PC-9 (cell line): ENCODE results near the gene GDF7. TPM values are rescaled to one million over a fixed set of nuclear protein-coding genes. Genes with fewer than 3 reads are reported as not detected.
A peak's percentile ranks its signal among the peaks of the same experiment; 100 is the strongest.

Experiments
- BruUV-seq: library from RNA; stranded (reverse); fragments of 400-500 nt; replicated peaks from 2 replicates; lab custom pipeline; 2021; lab: Mats Ljungman, UMichigan
- CTCF ChIA-PET: fragments of 300-600 bp; sonication (Branson Sonifier 250); formaldehyde crosslinking; loops from one replicate; lab custom pipeline; 2022; ENCODE audit warnings: antibody characterized with exemption; lab: Charles Lee
- POLR2A ChIA-PET: fragments of 300-600 bp; sonication (Branson Sonifier 250); formaldehyde crosslinking; loops from one replicate; lab custom pipeline; 2022; ENCODE audit warnings: antibody characterized with exemption; ENCODE audit not compliant: unreplicated experiment; lab: Charles Lee
- DNase-seq, 2 experiments: peaks; one replicate each; pipeline versions ENCODE4 v3.0.0 to v3.0.0-alpha.2; 2015 to 2022; ENCODE audit warnings: mixed read lengths in 1 of 2
- H2AFZ ChIP-seq: fragments of 200-600 bp; sonication (generic); 2 replicates; pipeline ENCODE4 v1.8.1; 2017; ENCODE audit warnings: antibody characterized with exemption
- H3F3A ChIP-seq: fragments of 200-600 bp; sonication (generic); 2 replicates; pipeline ENCODE4 v1.8.1; 2017; ENCODE audit warnings: antibody characterized with exemption, mild to moderate bottlenecking, low read depth; ENCODE audit not compliant: insufficient read depth
- H3K27ac ChIP-seq: fragments of 200-600 bp; sonication (generic); 2 replicates; pipeline ENCODE4 v1.6.1; 2016; ENCODE audit warnings: mixed run types
- H3K27me3 ChIP-seq: fragments of 200-600 bp; sonication (generic); 2 replicates; pipeline ENCODE4 v1.6.1; 2016; ENCODE audit warnings: low read depth, mixed run types; ENCODE audit not compliant: insufficient read depth
- H3K36me3 ChIP-seq: fragments of 200-600 bp; sonication (generic); 2 replicates; pipeline ENCODE4 v1.6.1; 2016; ENCODE audit warnings: low read depth, mixed run types
- H3K4me1 ChIP-seq: fragments of 200-600 bp; sonication (generic); replicated peaks from 2 replicates; pipeline ENCODE4 v1.6.1; 2016; ENCODE audit warnings: mixed run types; ENCODE audit not compliant: insufficient read depth
- H3K4me2 ChIP-seq: fragments of 200-600 bp; sonication (generic); 2 replicates; pipeline ENCODE4 v1.6.1; 2017; ENCODE audit warnings: mixed run types
- H3K4me3 ChIP-seq: fragments of 200-600 bp; sonication (generic); 2 replicates; pipeline ENCODE4 v1.6.1; 2016; ENCODE audit warnings: mixed run types
- H3K79me2 ChIP-seq: fragments of 200-600 bp; sonication (generic); 2 replicates; pipeline ENCODE4 v1.6.1; 2017; ENCODE audit warnings: low read depth, mixed run types
- H3K9me2 ChIP-seq: fragments of 200-600 bp; sonication (generic); 2 replicates; pipeline ENCODE4 v1.8.1; 2017; ENCODE audit warnings: mild to moderate bottlenecking; ENCODE audit not compliant: insufficient read depth
- H3K9me3 ChIP-seq: fragments of 200-600 bp; sonication (generic); 2 replicates; pipeline ENCODE4 v1.8.1; 2016; ENCODE audit warnings: low read depth; ENCODE audit not compliant: insufficient read depth
- H4K20me1 ChIP-seq: fragments of 200-600 bp; sonication (generic); 2 replicates; pipeline ENCODE4 v1.8.1; 2017; ENCODE audit not compliant: insufficient read depth
- EZH2 ChIP-seq: fragments of 200-600 bp; sonication (generic); IDR thresholded peaks from 2 replicates; pipeline ENCODE4 v1.8.0; 2017; ENCODE audit warnings: antibody characterized with exemption, low read depth
- intact Hi-C: fragments of 100-400 bp; cut with micrococcal nuclease; formaldehyde crosslinking; loops from one replicate; pipeline ENCODE4 v1.10.0; 2022; ENCODE audit not compliant: unreplicated experiment
- total RNA-seq: library from RNA; stranded (reverse); gene quantifications from 2 replicates; pipeline ENCODE4 v1.2.3, GENCODE V29; 2021
- TF ChIP-seq, protein P1 (sequence below): fragments of 200-600 bp; sonication (generic); conservative IDR thresholded peaks from 2 replicates; pipeline ENCODE4 v1.6.1; 2017; ENCODE audit warnings: mixed run types, antibody characterized with exemption, mild to moderate bottlenecking, moderate library complexity

Gene GDF7
- total RNA-seq, 1 experiment from 2014 or later = 0.04 TPM

DNA sequence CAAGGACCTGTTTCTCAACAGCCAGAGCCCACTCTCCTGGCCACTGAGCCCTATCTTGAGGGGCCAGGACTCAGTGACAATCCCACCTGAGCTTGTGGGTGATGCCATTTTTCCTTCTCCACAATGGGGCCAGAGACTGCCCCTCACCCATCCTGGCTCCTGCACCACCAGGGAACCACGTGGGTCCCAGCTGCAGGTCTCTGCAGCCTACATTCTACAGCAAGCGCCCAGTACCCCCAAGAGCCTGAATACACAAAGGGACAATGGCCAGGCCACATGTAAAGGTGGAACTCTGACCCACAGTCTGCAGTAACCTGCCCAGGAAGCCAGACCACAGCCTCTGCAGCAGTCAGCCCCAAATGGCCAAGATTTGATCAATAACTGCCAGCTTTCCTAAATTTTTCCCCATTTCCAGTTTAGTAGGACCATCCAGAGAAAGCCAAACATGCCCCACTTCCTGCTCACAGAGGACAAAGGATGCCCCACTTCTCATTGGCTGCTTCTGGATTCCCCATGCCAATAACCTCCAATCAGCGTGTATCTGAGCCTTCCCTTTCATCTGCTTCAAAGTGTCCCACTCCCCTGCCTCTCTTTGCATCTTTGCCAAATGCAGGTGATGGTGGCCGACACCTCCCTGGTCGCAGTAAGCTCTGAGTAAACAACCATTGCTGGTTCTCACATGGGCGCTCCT is 35.2 kb upstream of the GDF7 start:
- Histone ChIP-seq H3K4me1 (peaks cover 37% of the 10 kb centered on the region), H3K36me3 (no peaks in the 10 kb centered on the region), H4K20me1 (no peaks in the 10 kb centered on the region), H3K27ac (no peak overlapping the region), H3K9me2 (no peaks in the 10 kb centered on the region), H3K9me3 (no peaks in the 10 kb centered on the region), H3K79me2 (no peaks in the 10 kb centered on the region), H2AFZ (no peak overlapping the region), H3F3A (peaks cover 29% of the 10 kb centered on the region), H3K27me3 (no peaks in the 10 kb centered on the region), H3K4me3 (no peak overlapping the region), H3K4me2 (no peak overlapping the region)
- intact Hi-C loops = no loop called here
- POLR2A ChIA-PET = no interaction called here
- CTCF ChIA-PET = interaction anchor here (0.7 kb wide), 1 partner anchor 40 kb away, joined by 13 read pairs; no protein-coding TSS in a partner anchor
- DNase-seq = no peak
- no TSS peak for BruUV-seq
- TF ChIP-seq EZH2 = no peak
- TF ChIP-seq, protein P1, sequence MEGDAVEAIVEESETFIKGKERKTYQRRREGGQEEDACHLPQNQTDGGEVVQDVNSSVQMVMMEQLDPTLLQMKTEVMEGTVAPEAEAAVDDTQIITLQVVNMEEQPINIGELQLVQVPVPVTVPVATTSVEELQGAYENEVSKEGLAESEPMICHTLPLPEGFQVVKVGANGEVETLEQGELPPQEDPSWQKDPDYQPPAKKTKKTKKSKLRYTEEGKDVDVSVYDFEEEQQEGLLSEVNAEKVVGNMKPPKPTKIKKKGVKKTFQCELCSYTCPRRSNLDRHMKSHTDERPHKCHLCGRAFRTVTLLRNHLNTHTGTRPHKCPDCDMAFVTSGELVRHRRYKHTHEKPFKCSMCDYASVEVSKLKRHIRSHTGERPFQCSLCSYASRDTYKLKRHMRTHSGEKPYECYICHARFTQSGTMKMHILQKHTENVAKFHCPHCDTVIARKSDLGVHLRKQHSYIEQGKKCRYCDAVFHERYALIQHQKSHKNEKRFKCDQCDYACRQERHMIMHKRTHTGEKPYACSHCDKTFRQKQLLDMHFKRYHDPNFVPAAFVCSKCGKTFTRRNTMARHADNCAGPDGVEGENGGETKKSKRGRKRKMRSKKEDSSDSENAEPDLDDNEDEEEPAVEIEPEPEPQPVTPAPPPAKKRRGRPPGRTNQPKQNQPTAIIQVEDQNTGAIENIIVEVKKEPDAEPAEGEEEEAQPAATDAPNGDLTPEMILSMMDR = no peak

DNA sequence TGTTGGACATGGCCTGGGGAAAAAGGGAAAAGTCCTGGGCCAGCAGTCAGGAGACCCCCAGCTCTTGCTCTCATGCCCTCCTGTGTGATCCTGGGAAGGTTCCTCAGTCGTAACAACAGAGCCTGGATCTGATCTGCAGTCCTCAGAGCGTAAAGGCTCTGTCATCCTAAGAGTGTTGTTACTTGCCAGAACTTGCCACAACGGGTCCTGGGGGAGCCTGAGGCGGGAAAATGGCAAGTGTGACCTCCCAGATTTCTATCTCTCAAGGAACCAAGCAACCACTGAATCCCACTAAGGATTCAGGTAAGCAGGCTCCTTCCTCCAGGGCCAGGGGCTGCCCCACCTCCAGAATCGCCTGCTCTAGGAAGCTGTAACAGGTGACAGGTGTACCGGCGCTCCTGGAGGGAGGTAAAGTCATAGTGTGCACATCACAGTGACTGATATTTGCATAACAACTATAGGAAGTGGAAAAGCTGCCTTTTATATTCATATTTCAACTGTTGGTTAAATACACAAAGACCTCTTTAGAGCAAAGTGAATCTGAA is 34.4 kb upstream of the GDF7 start:
- DNase-seq = no peak
- H3K4me2 ChIP-seq = no peak overlapping the region

DNA sequence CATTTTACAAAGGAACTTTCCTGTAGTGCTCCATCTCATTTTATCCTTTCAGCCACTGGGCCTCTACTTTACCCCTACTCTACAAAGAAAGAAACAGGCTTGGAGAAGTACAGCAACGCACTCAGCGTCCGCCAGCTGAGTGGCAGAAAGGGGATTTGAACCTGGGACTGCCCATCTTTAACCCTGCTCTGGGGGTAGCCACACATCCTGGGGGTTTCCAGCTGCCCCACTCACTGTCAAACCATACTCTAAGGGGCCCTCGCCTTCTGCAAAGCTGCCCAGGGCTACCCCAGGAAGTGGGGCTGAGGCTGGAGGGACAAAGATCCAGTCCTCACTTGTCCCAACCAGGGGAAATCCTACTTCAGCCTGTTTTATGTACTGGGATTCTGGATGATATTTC is 33.9 kb upstream of the GDF7 start:
- intact Hi-C loops = no loop called here
- Histone ChIP-seq H3K9me3 (no peaks in the 10 kb centered on the region), H3K79me2 (no peaks in the 10 kb centered on the region), H3K36me3 (no peaks in the 10 kb centered on the region), H3F3A (peaks cover 29% of the 10 kb centered on the region), H3K4me3 (no peak overlapping the region), H3K9me2 (no peaks in the 10 kb centered on the region), H4K20me1 (no peaks in the 10 kb centered on the region), H2AFZ (no peak overlapping the region), H3K27ac (peak overlapping the region; percentile 68), H3K4me2 (peak overlapping the region; percentile 70), H3K4me1 (peaks cover 37% of the 10 kb centered on the region), H3K27me3 (no peaks in the 10 kb centered on the region)
- TSS peak; percentile 45 for BruUV-seq
- CTCF ChIA-PET = no interaction called here
- POLR2A ChIA-PET = interaction anchor here (0.6 to 2.4 kb wide), 4 partner anchors 146 to 189 kb away, joined by 3 to 52 read pairs (median 4); partner anchors contain the start of gene RHOB
- no peak for DNase-seq
- no peak for TF ChIP-seq EZH2
- TF ChIP-seq, protein P1 = no peak

More for the DNA sequence above, 34.4 kb upstream of the GDF7 start:
- Histone ChIP-seq H2AFZ (no peak overlapping the region), H3K79me2 (no peaks in the 10 kb centered on the region), H3K36me3 (no peaks in the 10 kb centered on the region), H3K27ac (no peak overlapping the region), H3K4me1 (peaks cover 37% of the 10 kb centered on the region), H3K4me3 (no peak overlapping the region), H3F3A (peaks cover 29% of the 10 kb centered on the region), H4K20me1 (no peaks in the 10 kb centered on the region), H3K9me3 (no peaks in the 10 kb centered on the region), H3K27me3 (no peaks in the 10 kb centered on the region), H3K9me2 (no peaks in the 10 kb centered on the region)
- TF ChIP-seq, protein P1 = no peak
- TF ChIP-seq EZH2 = no peak
- CTCF ChIA-PET = no interaction called here
- intact Hi-C loops = no loop called here
- POLR2A ChIA-PET = interaction anchor here (0.6 kb wide), 1 partner anchor 146 kb away, joined by 3 read pairs; no protein-coding TSS in a partner anchor
- no TSS peak for BruUV-seq
